Measurements from ENCODE around the gene PRKG1. TPM values are rescaled to one million over a fixed set of nuclear protein-coding genes. Genes with fewer than 3 reads are reported as not detected.

The PRKG1 gene
- total RNA-seq, 1 experiment from 2014 or later: 7.4 TPM

DNA sequence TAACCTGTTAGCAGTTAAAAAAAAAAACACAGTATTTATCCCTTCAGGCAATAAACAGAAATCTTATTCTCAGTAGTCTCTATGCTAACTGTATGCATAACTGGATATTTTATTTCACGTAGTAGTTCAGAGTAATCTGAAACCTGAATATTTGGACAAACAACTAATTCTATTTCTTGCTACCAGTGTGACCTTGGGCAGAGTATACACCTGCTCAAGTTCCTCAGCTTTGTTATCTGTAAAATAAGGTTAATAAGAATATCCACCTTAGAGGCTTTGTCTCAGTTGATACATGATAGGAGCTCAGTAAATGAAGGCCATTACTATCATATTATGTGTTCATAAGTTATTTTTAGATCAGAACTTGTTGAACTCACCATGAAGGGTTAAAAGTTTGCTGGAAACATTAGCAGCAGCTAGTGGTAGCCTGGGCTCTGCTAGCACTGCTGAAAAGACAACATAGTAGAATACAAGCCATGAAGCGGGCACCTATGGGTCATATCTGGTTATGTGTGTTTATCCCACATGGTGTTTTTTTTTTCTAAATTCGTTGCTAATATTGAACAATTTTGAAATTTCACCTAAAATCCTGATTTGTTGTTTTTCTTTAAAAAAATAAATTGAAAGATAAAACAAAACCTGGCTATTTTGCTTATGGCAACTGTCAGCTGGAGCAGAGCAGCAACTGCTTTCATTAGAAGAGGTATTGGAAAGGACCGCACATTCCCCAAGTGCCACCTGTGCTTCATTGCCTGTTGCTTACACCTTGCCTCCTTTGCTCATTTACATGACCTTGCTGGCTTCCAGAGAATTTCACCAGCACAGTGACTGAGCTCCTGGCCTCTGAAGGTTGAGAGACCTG lies 303.0 kb downstream of the PRKG1 start:
- Histone ChIP-seq H3K36me3 (ENCODE audit: low read depth, low read length) (no peaks in the 10 kb centered on the region), H3K9ac (ENCODE audit: low read length) (no peak overlapping the region), H3K79me2 (ENCODE audit: low read length) (no peaks in the 10 kb centered on the region), H3K4me1 (ENCODE audit: insufficient read depth, low read length) (peaks cover 30% of the 10 kb centered on the region), H3K9me2 (replicated peaks; ENCODE audit: low read length) (0 out of 2 replicates have a peak, but pooled peaks cover 5% of the 10 kb centered on the region), H3K27me3 (ENCODE audit: low read length) (no peaks in the 10 kb centered on the region), H3K9me3 (ENCODE audit: low read length) (no peaks in the 10 kb centered on the region), H3K4me2 (ENCODE audit: low read length) (no peak overlapping the region), H3K27ac (ENCODE audit: low read length) (no peak overlapping the region), H4K20me1 (ENCODE audit: low read length) (no peaks in the 10 kb centered on the region), H2AFZ (ENCODE audit: low read length) (no peak overlapping the region), H3F3A (ENCODE audit: low read length, unreplicated experiment) (peaks cover 6% of the 10 kb centered on the region), H3K4me3 (ENCODE audit: low read length) (no peak overlapping the region)
- ATAC-seq (no peak), DNase-seq (no peak)
- ChIA-PET POLR2A (ENCODE audit: unreplicated experiment) (no interaction called here), CTCF (no interaction called here)
- intact Hi-C loops (cut with micrococcal nuclease): no loop called here
- TF ChIP-seq EZH2 (IDR thresholded peaks at IDR 0.05; ENCODE audit: low read length, unreplicated experiment) (no peak), EZH2phosphoT487 (IDR thresholded peaks at IDR 0.05; ENCODE audit: borderline replicate concordance, low read length) (no peak)
- TF ChIP-seq, protein P1, sequence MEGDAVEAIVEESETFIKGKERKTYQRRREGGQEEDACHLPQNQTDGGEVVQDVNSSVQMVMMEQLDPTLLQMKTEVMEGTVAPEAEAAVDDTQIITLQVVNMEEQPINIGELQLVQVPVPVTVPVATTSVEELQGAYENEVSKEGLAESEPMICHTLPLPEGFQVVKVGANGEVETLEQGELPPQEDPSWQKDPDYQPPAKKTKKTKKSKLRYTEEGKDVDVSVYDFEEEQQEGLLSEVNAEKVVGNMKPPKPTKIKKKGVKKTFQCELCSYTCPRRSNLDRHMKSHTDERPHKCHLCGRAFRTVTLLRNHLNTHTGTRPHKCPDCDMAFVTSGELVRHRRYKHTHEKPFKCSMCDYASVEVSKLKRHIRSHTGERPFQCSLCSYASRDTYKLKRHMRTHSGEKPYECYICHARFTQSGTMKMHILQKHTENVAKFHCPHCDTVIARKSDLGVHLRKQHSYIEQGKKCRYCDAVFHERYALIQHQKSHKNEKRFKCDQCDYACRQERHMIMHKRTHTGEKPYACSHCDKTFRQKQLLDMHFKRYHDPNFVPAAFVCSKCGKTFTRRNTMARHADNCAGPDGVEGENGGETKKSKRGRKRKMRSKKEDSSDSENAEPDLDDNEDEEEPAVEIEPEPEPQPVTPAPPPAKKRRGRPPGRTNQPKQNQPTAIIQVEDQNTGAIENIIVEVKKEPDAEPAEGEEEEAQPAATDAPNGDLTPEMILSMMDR (conservative IDR thresholded peaks at IDR 0.05; ENCODE audit: low read depth, low read length): no peak
- BruUV-seq (replicated peaks): no TSS peak

DNA sequence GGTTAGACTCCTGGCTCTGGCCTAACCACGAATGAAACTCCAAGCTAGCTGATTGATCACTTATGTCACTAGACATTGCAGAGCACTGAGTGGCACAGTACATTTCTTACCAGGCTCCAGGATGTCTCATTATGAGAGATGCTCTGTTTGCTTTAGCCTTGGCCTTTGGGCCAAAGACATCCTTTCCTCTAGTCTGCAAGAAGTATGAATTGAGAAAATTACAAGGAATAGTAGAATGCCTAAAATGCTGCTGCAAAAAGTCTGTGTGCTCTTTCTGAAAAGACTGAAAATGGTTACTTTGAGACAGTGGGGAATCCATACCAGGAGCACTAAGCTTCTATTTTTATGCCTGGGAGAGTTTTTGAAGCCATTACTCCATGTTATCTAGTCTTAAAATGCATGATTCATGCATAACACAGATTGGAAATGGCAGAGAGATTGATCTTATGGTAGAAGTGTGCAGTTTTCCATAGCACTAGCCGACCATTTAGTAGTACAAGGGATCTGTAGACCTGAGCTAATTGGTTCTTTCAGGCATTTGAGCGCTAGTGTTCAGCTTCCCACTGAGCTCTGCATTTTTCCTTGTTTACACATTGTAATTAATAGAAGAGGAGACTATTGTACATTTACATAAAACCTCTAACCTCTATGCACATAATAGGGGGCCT lies 303.8 kb downstream of the PRKG1 start:
- DNase-seq: peak; percentile 64
- CTCF ChIA-PET: no interaction called here
- POLR2A ChIA-PET (ENCODE audit: unreplicated experiment): no interaction called here
- intact Hi-C loops (cut with micrococcal nuclease): no loop called here
- peaks cover 6% of the 10 kb centered on the region for H3F3A ChIP-seq (ENCODE audit: low read length, unreplicated experiment)
- H4K20me1 ChIP-seq (ENCODE audit: low read length): no peaks in the 10 kb centered on the region
- peak; percentile 4; the same call in 1 of the 2 replicates for ATAC-seq
- H3K4me2 ChIP-seq (ENCODE audit: low read length): no peak overlapping the region
- no TSS peak for BruUV-seq (replicated peaks)
- TF ChIP-seq EZH2phosphoT487 (IDR thresholded peaks at IDR 0.05; ENCODE audit: borderline replicate concordance, low read length) (no peak), EZH2 (IDR thresholded peaks at IDR 0.05; ENCODE audit: low read length, unreplicated experiment) (no peak)
- TF ChIP-seq, protein P1 (conservative IDR thresholded peaks at IDR 0.05; ENCODE audit: low read depth, low read length): no peak
- H3K36me3 ChIP-seq (ENCODE audit: low read depth, low read length): no peaks in the 10 kb centered on the region
- H3K9me2 ChIP-seq (replicated peaks; ENCODE audit: low read length): 0 out of 2 replicates have a peak, but pooled peaks cover 5% of the 10 kb centered on the region
- peaks cover 37% of the 10 kb centered on the region for H3K4me1 ChIP-seq (ENCODE audit: insufficient read depth, low read length)
- H3K79me2 ChIP-seq (ENCODE audit: low read length): no peaks in the 10 kb centered on the region
- H2AFZ ChIP-seq (ENCODE audit: low read length): no peak overlapping the region
- H3K9me3 ChIP-seq (ENCODE audit: low read length): no peaks in the 10 kb centered on the region
- H3K9ac ChIP-seq (ENCODE audit: low read length): no peak overlapping the region
- no peaks in the 10 kb centered on the region for H3K27me3 ChIP-seq (ENCODE audit: low read length)
- no peak overlapping the region for H3K27ac ChIP-seq (ENCODE audit: low read length)
- H3K4me3 ChIP-seq (ENCODE audit: low read length): no peak overlapping the region
